Activated CD8-positive, alpha-beta memory T cell treated with anti-CD3 and anti-CD28 coated beads for 24 hours (primary cell): Measurements from ENCODE around the gene CCDC175.

ENCODE experiments used
- DNase-seq: peaks from one replicate; pipeline ENCODE4 v3.0.0-alpha.2; 2020

Gene CCDC175

GRCh38 chr14:59481871-59482540 lies 94.6 kb downstream of the CCDC175 start:
- no peak for DNase-seq

- no peak for DNase-seq
These were observed 95.2 kb downstream of the CCDC175 start for GRCh38 chr14:59481407-59481806.

DNA sequence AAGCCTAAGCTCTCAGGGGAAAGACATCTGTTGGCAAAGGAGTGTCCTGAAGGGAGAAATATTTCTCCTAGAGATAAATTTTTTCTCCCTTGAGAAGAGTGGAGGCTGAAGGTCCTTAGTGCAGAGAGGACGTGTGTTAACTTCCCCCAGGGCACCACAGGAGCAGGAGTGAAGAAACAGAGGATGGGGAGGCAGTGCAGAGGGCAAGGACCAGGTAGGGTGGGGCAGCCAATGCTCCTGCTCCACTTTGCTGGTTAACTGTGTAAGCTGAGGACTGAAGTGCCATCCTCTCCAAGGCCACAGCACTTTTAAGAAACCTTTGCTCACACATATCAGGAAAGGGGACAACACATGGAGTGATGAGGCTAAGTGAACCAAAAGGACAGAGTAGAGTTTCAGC lies 96.4 kb downstream of the CCDC175 start:
- DNase-seq = no peak

DNA sequence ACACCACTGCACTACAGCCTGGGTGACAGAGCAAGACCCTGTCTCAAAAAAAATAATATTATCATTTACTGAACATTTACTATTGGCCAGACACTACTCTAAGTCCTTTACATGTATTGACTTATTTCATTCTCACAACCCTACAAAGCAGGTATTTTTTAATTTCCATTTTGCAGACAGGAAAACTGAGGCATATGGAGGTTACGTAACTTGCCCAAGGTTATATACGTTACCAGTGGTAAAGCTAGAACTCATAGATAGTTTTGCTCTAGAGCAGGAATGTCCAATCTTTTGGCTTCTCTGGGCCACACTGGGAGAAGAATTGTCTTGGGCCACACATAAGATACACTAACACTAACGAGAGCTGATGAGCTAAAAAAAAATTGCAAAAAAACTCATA lies 98.1 kb downstream of the CCDC175 start:
- DNase-seq = no peak

DNA sequence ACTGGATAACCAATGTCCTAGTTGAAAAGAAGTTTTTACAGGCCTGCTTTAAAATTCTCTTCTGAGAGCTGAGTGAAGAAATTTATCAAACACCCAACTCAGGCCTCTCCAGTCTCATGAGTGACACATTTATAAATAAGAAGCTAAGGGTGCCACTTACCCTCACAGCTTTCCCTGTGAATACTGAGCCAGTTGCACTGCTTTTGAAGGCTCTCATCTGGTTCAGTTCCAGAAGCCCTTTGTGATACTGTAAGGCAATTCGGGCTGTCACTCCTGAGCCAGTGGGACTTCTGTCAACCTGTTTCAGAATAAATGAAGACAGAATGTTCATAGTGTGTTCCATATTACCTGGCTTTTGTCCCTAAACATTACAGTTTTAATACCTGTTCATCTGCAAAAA lies 100.9 kb downstream of the CCDC175 start:
- no peak for DNase-seq

- no peak for DNase-seq
These were observed 102.4 kb downstream of the CCDC175 start for GRCh38 chr14:59474172-59474571.

- peak; percentile 73 for DNase-seq
These were observed 111.1 kb downstream of the CCDC175 start, which contains the start of gene GPR135 for GRCh38 chr14:59465316-59466135. GPR135 (minus strand) TSS chr14:59465380; CDS start chr14:59465226, 154 bp downstream.

- DNase-seq = peak; percentile 79
These were observed 111.9 kb downstream of the CCDC175 start for GRCh38 chr14:59464486-59465315.

DNA sequence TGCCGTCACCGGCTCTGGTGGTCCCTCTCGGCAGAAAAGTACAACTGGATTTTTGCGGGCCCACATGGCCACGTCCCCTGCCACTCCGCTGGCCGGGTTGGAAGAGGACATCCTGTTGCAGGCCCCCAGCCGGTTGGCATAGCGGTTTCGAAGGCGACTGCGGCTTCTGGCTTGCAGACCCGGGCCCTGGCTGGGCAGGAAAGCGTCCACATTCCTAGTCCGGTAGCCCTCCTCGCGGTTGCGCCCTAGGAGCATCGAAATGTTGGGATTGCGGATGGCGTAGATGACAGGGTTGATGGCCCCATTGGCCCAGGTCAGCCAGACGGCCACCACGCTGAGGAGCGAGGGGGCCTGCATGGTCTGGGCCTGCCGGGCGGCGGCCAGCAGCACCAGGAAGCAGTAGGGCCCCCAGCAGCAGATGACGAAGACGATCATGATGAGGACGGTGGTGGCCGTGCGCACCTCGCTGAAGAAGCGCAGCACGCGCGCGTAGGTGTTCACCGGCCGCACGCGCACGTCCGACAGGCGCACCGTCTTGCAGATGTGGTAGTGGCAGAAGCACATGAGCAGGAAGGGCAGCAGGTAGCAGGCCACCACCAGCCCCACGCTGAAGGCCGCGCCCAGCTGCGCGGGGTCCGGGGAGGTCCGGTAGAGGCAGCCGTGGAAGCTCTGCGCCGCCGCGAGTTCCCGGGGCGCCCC lies 112.7 kb downstream of the CCDC175 start:
- peak; percentile 74 for DNase-seq

DNA sequence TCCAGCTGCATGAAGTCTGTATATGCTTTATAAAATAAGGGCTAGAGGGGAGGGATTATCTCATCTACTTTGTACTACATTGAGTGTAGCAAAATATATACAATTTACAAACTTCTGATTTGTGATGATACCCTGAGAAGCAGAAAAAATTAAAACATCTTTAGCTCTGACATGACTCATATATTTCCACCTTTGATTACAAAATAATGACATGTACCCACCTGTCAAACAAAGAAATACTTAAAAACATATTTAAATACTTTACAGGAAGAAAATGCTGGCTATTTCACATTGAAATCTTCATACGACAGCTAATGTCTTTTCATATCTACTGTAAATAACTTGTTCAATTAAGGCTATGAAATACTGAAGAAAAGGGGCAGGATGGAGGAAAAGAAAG lies 114.7 kb downstream of the CCDC175 start:
- DNase-seq = no peak

DNA sequence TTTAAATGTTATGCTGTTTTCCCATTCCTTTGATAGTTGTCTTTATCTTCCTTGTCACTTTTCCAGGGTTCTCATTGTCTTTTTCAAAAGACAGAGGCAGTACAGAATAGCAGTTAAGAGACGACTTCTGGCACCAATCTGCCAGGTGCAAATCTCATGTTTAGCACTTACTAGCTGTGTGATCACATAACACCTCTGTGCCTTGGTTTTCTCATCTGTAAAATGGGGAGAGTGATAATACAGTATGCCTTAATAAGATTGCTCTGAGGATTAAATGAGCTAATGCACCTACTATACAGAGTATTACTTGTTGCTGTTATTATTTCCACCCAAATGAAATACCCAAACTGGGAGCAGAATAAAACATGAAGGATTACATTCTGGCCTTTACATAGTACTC lies 116.2 kb downstream of the CCDC175 start:
- no peak for DNase-seq

- no peak for DNase-seq
These were observed 118.1 kb downstream of the CCDC175 start for GRCh38 chr14:59458486-59458885.

GRCh38 chr14:59455411-59455810 lies 121.2 kb downstream of the CCDC175 start:
- no peak for DNase-seq
